AG09319 (cell line): ENCODE measurements around the gene ZNF723.
"Not testable (repeated sequence)": the region's sequence is repeated elsewhere in the genome, so short reads cannot be mapped to it uniquely, and the experiment has no call there.

Experiments
- DNase-seq: peaks from one replicate; pipeline ENCODE4 v3.0.0-alpha.2; 2010; ENCODE audit warnings: low read depth; ENCODE audit errors: extremely low read depth
- TF ChIP-seq, protein P1 (sequence below): IDR thresholded peaks from 2 replicates; pipeline ENCODE4 v1.5.1; 2011; ENCODE audit warnings: low read depth, mild to moderate bottlenecking, inconsistent platforms, low read length, moderate library complexity

Gene ZNF723

DNA sequence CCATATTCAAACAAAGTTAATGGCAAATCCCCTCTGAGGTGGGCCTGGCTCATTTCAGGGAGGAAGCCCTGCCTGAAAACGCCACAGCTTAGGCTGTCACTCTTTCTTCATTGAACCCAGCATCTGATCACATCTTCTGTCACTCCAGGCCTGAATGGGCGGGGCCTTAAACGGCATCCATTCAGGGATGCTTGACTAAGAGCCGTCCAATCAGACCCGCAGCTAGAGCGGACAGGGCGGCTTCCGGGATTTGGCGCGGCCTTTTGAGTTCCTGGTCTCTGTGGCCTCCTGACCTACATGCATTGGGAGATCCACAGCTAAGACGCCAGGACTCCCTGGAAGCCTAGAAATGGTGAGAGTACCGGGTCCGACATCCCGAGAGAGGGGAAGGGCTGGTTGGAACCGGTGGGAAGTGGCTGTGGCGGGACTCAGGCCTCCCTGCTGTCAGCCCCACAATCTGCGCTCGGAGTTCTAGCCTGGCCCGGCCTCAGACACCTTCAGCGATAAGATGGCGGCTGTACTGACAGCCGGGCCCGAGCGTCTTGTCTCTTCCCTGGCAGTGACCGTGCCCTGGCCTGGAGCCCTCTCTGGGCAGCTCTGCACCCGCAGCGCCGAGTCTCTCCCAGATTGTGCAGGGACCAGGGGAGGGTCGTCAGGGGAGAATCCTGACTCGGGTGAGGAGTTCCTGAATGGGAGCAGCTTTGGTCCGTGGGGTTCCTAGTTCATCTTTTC lies at the start of gene ZNF723:
ZNF723 (plus strand) TSS at position 261 of the 732 bp plus-strand sequence; CDS start at position 350, 89 bp downstream.
- TF ChIP-seq, protein P1, sequence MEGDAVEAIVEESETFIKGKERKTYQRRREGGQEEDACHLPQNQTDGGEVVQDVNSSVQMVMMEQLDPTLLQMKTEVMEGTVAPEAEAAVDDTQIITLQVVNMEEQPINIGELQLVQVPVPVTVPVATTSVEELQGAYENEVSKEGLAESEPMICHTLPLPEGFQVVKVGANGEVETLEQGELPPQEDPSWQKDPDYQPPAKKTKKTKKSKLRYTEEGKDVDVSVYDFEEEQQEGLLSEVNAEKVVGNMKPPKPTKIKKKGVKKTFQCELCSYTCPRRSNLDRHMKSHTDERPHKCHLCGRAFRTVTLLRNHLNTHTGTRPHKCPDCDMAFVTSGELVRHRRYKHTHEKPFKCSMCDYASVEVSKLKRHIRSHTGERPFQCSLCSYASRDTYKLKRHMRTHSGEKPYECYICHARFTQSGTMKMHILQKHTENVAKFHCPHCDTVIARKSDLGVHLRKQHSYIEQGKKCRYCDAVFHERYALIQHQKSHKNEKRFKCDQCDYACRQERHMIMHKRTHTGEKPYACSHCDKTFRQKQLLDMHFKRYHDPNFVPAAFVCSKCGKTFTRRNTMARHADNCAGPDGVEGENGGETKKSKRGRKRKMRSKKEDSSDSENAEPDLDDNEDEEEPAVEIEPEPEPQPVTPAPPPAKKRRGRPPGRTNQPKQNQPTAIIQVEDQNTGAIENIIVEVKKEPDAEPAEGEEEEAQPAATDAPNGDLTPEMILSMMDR: no peak
- no peak for DNase-seq

DNA sequence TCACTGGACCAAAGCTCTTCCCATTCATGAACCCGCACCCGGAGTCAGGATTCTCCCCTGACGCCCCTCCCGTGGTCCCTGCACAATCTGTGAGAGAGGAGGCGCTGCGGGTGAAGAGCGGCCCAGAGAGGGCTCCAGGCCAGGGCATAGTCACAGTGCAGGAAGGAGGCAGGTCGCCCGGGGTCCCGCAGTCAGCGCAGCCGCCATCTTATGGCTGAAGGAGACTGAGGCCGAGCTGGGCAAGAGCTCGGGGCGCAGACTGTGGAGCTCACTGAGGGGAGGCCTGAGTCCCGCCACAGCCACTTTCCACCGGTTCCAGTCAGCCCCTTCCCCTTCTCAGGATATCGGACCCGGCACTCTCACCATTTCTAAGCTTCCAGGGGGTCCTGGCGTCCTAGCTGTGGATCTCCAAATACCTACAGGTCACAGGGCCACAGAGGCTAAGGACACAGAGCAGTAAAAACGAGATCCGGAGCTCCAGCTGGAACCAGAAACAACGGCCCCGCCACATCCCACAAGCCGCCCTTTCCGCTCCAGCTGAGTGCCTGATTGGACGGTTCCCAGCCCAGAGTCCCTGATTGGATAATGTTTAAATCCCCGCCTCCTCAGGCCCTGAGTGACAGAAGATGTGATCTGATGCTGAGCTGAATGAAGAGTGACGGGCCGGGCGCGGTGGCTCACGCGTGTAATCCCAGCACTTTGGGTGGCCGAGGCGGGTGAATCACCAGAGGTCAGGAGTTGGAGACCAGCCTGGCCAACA lies 48.3 kb upstream of the ZNF723 start, which contains the start of gene ZNF99:
ZNF99 (minus strand) TSS at position 501 of the 760 bp plus-strand sequence; CDS start at position 366, 135 bp downstream.
- DNase-seq: no peak
- TF ChIP-seq, protein P1: no peak

DNA sequence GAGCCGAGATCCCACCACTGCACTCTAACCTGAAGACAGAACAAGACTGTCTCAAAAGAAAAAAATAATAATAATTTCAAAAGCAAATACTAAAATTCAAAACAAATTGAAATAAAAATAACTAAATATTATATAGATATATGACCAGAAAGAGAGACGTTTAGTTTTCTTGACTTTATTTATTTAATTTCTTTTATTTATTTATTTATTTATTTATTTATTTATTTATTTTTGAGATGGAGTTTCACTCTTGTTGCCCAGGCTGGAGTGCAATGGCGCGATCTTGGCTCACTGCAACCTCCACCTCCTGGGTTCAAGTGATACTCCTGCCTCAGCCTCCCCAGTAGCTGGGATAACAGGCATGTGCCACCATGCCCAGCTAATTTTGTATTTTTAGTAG lies 39.2 kb upstream of the ZNF723 start:
- DNase-seq: not testable (repeated sequence)

DNA sequence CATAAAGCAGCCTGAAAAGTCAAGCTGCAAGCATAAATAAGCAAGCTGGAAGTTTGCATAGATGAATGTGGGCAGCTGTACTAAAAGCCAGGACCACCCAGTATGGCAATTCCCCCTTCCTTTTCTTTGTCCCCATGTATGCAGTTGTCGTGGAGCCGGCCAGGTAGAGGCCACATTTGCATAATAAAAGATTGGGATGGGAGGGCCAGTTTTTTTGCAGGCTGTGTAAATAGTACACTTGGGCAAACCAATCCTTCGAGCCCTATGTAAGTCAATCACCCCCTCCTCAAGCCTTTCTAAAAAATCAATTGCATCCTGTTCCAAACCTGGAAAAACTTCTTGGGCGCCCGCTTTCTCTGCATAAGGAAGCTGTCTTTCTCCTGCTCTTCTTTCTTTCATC lies 35.1 kb upstream of the ZNF723 start:
- TF ChIP-seq, protein P1: no peak
- no peak for DNase-seq

DNA sequence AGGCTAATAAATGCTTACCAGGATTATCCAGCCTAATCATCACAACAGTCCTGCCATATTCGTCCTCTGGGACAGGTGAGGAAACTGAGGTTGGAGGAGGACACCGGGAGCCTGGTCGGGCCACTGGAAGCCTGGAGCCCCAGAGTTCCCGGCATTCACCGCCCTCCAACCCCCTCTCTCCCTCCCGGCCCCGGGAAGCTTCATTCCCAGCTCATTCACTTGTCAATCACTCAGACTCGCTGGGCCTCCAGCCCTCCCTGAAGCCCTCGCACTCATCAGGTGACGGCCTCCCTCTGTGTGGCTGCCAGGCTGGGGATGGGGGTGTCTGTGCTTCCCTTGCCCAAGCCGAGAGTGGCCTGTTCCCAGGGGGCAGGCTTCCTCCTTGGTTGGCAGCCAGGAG lies 25.7 kb upstream of the ZNF723 start:
- TF ChIP-seq, protein P1: no peak
- no peak for DNase-seq

DNA sequence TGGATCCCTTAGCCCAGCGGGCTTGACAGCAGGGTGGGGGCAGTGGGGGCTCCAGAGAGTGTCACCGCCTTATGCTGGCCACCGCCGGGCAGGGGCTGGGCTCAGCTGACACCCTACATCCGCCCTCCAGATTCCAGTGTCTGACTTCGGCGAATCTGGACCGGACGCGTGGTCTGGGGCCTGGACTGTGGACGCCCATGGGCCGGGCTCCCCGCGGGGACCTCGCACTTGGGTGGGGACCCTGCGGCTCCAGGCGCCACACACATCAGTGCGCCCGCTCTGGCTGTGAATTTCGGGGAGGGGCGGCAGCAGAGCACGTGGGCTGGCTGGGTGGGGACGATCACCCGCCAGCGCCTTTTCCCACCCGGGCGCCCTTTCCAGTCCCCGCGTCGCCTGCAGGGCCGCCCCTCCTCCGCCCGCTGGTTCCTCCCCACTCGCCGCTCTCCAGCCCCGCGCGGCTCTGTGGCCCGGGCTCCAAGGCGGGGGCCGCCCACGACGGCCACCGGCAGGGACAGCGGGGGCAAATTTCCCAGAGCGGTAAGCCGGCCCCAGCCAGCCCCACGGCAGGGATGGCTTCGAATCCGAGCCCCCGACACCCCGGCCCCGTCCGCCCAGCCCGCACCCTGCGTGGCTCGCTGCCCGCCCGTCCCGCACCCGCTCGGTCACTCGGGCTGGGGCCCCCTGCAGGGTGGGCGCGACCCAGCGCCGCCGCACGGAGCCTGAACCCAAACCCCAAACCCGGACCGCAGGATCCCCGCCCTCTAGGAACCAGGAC lies 24.8 kb upstream of the ZNF723 start:
- DNase-seq: no peak
- TF ChIP-seq, protein P1: no peak

DNA sequence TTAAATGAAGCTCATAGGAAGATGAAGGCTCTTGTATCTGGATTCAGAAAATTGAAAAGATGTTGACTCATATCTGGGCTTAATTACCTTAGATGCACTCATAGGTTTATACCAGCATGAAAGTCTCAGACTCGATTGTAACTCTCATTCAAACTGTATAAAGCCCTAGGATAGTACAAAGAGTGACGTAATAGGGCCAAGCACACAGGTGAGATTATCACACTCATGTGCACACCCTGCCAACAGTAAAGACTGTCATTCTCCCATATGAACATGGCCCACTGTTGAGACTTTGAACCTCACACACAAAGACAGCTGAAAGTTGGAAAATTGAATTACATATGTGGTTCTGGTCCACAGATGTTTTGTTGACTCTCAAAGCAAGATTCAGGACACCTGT lies 18.0 kb upstream of the ZNF723 start:
- TF ChIP-seq, protein P1: no peak
- no peak for DNase-seq
